Type B pancreatic cell (in vitro differentiated cells): ENCODE measurements around the gene EHBP1L1. TPM values are rescaled to one million over a fixed set of nuclear protein-coding genes. Genes with fewer than 3 reads are reported as not detected.
"Not testable (repeated sequence)": the region's sequence is repeated elsewhere in the genome, so short reads cannot be mapped to it uniquely, and the experiment has no call there.

Experiments
- DNase-seq: peaks from one replicate; pipeline ENCODE4 v3.0.0; 2021; ENCODE audit warnings: mixed read lengths; ENCODE audit not compliant: unreplicated experiment; ENCODE audit errors: extremely low spot score
- H3K27ac Mint-ChIP-seq: 2 replicates; pipeline ENCODE4 v1.8.0; 2021; ENCODE audit warnings: mild to moderate bottlenecking, mixed read lengths
- H3K27me3 Mint-ChIP-seq: 2 replicates; pipeline ENCODE4 v1.8.0; 2021; ENCODE audit warnings: mixed read lengths
- H3K36me3 Mint-ChIP-seq: 2 replicates; pipeline ENCODE4 v1.8.0; 2021; ENCODE audit warnings: mixed read lengths
- H3K4me1 Mint-ChIP-seq: one replicate; pipeline ENCODE4 v1.8.0; 2021; ENCODE audit warnings: mixed read lengths; ENCODE audit not compliant: unreplicated experiment
- H3K4me3 Mint-ChIP-seq: 2 replicates; pipeline ENCODE4 v1.8.0; 2021; ENCODE audit warnings: mild to moderate bottlenecking, mixed read lengths
- H3K9me3 Mint-ChIP-seq: 2 replicates; pipeline ENCODE4 v1.8.0; 2021; ENCODE audit warnings: mixed read lengths
- microRNA-seq: library from miRNA; unstranded; fragments of <30 nt; microRNA quantifications from one replicate; pipeline ENCODE4, GENCODE V29; 2020
- total RNA-seq: library from RNA; stranded (reverse); gene quantifications from 2 replicates; pipeline ENCODE4 v1.2.1, GENCODE V29; 2021; ENCODE audit warnings: low replicate concordance
- TF ChIP-seq, protein P1 (sequence below): fragments of 200-600 bp; sonication (generic); conservative IDR thresholded peaks from 2 replicates; pipeline ENCODE4 v1.5.0; 2021; ENCODE audit warnings: antibody characterized with exemption, mild to moderate bottlenecking

EHBP1L1 gene
- total RNA-seq, 1 donor from 2014 or later, result 14.7 TPM

DNA sequence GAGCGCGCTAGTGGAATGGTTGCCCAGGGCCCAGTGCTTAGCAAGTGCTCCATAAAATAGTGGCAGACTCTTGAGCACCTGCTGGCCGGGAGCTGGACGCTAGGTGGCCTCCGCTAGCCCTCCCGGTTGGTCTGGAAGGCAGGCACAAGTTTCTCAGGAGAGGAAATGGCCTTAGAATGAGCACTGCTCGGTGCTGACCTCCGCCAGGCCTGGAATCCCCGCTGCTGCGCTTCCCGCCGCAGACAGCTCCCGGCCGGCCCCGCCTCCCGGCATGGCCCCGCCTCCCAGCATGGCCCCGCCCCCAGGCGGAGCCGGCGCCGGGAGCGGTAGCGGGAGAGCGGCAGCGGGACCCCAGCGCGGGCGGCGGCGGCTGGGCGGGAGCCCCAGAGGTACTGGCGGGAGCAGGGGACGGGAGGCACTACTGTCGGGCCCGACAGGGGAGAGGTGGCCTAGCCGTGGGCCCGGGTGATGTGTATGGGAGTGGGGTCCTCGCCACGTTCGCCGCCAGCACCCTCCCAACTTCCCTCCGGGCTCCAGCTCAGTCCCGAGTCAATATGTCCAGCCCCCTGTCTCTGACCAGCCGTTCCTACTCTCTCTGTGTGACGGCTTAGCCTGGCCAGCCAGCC, 62.1 kb downstream of the EHBP1L1 start, which contains the start of gene SIPA1:
SIPA1 (plus strand) TSS at position 308 of the 626 bp plus-strand sequence. CDS start 2,821 bp downstream, outside the sequence.
- no peaks in the 10 kb centered on the region for H3K9me3 Mint-ChIP-seq
- peaks cover 3% of the 10 kb centered on the region for H3K27me3 Mint-ChIP-seq
- peak within 1 kb of the TSS; percentile 65 for H3K27ac Mint-ChIP-seq
- H3K4me3 Mint-ChIP-seq, result peak within 1 kb of the TSS; percentile 87
- TF ChIP-seq, protein P1, sequence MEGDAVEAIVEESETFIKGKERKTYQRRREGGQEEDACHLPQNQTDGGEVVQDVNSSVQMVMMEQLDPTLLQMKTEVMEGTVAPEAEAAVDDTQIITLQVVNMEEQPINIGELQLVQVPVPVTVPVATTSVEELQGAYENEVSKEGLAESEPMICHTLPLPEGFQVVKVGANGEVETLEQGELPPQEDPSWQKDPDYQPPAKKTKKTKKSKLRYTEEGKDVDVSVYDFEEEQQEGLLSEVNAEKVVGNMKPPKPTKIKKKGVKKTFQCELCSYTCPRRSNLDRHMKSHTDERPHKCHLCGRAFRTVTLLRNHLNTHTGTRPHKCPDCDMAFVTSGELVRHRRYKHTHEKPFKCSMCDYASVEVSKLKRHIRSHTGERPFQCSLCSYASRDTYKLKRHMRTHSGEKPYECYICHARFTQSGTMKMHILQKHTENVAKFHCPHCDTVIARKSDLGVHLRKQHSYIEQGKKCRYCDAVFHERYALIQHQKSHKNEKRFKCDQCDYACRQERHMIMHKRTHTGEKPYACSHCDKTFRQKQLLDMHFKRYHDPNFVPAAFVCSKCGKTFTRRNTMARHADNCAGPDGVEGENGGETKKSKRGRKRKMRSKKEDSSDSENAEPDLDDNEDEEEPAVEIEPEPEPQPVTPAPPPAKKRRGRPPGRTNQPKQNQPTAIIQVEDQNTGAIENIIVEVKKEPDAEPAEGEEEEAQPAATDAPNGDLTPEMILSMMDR, result peak; percentile 67
- DNase-seq, result peak; percentile 84
- H3K4me1 Mint-ChIP-seq, result peaks cover 4% of the 10 kb centered on the region
- H3K36me3 Mint-ChIP-seq, result no peaks in the 10 kb centered on the region

DNA sequence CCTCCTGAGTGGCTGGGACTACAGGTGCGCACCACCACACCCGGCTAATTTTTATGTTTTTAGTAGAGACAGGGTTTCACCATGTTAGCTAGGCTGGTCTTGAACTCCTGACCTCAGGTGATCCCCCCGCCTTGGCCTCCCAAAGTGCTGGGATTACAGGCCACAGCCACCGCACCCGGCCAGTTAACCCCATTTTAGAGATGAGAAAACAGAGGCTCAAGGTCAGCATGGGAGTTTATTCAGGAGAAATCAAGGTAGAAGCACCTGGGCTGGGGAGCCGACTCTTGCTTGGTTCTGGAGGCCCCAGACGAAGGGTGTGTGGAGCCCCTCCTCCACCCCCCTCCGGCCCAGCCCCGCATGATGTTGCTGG, 63.4 kb downstream of the EHBP1L1 start:
- not testable (repeated sequence) for H3K9me3 Mint-ChIP-seq, DNase-seq, H3K27me3 Mint-ChIP-seq, H3K27ac Mint-ChIP-seq, H3K36me3 Mint-ChIP-seq
- Mint-ChIP-seq H3K4me3 (peak overlapping the region; percentile 87), H3K4me1 (peaks cover 13% of the 10 kb centered on the region)

DNA sequence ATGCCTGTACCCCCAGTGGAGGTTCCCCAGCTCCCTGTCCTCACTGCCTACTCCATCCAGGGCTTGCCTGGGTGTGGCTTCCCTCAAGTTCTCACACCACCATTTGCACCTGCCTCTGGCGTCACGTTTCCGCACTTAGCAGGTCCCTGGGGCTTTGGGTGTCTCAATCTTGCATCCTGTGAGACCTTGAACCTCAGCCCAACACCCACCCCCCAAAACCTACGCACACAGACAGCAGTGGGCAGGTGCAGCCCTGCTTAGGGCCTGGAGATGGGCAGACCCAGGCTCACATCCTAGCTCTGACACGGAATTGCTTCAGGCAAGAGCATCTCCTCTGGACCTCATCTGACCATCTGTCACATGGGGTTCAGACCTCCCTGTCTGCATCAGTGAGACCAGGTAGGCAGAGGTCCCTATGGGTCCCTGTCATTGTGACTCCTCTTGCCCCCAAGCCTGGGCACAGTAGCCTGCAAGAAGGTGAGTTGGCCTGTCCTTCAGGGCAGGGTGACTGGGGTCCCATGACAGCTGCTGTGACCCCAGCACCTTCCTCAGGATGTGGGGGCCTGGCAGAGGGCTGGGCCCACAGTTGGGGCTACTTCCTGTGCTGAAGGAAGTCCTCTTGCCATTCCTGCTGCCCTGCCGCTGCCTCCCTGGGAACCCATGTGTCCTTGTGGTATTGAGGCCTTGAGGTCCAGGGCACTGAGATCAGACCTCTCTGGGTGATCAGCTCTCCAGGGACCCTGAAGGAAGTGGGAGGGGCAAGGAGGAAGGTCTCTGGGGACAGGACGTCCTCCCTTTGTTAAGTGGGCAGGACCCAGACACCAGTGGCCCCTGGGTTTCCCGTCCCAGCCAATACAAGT, 64.0 kb downstream of the EHBP1L1 start:
- no peaks in the 10 kb centered on the region for H3K9me3 Mint-ChIP-seq
- H3K36me3 Mint-ChIP-seq, result no peaks in the 10 kb centered on the region
- H3K4me3 Mint-ChIP-seq, result peak overlapping the region; percentile 22
- no peak overlapping the region for H3K27ac Mint-ChIP-seq
- DNase-seq, result no peak
- peaks cover 3% of the 10 kb centered on the region for H3K27me3 Mint-ChIP-seq
- peaks cover 13% of the 10 kb centered on the region for H3K4me1 Mint-ChIP-seq
- TF ChIP-seq, protein P1, result no peak

DNA sequence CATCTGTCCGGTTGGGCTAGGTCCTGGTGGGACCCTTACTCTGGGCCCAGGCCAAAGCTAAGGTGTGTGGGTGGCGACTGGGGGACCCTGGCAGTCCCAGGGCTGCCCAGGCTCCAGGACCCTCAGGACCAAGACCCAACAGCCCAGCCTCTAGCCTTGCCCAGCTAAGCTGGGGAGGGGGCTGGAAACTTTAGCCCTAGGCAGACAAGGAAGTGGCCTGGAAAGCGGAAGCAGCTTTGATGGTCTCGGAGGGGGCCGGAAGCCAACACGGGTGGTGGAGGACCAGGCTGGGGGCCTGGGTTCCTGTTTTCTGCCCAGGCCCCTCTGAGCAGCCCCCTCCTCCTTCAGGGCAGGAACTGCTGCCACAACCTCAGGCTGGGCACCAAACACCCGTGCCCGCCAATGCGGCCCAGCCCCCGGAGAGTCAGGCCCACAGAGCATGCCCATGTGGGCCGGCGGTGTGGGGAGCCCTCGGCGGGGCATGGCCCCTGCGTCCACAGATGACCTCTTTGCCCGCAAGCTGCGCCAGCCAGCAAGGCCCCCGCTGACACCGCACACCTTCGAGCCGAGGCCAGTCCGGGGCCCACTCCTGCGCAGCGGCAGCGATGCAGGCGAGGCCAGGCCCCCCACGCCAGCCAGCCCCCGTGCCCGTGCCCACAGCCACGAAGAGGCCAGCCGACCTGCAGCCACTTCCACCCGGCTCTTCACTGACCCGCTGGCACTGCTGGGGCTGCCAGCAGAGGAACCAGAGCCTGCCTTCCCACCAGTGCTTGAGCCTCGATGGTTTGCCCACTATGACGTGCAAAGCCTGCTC, 64.8 kb downstream of the EHBP1L1 start:
- H3K4me3 Mint-ChIP-seq, result no peak overlapping the region
- H3K36me3 Mint-ChIP-seq, result no peaks in the 10 kb centered on the region
- H3K4me1 Mint-ChIP-seq, result peaks cover 13% of the 10 kb centered on the region
- H3K27me3 Mint-ChIP-seq, result peaks cover 3% of the 10 kb centered on the region
- TF ChIP-seq, protein P1, result no peak
- DNase-seq, result no peak
- no peak overlapping the region for H3K27ac Mint-ChIP-seq
- H3K9me3 Mint-ChIP-seq, result no peaks in the 10 kb centered on the region

DNA sequence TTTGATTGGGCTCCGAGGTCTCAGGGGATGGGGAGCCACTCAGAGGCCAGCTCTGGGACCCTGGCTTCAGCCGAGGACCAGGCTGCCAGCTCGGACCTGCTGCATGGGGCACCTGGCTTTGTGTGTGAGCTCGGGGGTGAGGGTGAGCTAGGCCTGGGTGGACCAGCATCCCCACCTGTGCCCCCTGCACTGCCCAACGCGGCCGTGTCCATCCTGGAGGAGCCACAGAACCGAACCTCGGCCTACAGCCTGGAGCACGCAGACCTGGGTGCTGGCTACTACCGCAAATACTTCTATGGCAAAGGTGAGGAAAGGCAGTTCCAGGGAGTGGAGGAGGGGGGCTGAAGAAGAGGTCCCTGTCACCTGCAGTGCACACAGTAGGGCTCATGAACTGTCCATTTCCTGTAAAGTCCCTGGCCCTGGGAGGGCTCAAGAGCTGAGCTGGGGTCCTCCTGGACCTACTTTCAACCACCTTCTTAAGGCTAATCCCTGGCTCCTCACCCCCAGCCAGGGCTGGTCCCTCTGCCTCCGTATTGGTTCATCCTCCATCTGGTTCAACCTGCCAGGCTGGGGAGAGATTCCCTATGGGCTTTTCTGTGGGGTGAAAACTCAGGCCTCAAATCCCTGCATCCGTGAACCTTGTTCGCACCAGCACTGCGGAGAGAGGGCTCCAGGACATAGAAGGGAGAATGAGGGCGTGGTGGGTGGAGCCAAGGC, 65.6 kb downstream of the EHBP1L1 start:
- Mint-ChIP-seq H3K36me3 (no peaks in the 10 kb centered on the region), H3K27me3 (peaks cover 3% of the 10 kb centered on the region), H3K4me1 (peaks cover 13% of the 10 kb centered on the region), H3K9me3 (no peaks in the 10 kb centered on the region), H3K4me3 (peak overlapping the region; percentile 57), H3K27ac (no peak overlapping the region)
- DNase-seq, result no peak
- TF ChIP-seq, protein P1, result no peak

Small RNA genes within 50 kb of the gene (microRNA-seq; reads per million reads assigned to microRNA genes)
- gene MIR4690, result not detected

Other genes with a start within 250 kb of the EHBP1L1 start
- gene DPF2, start 242.2 kb upstream of the EHBP1L1 start, total RNA-seq, result 64.7 and 85.5 TPM in 2 replicates
- 1.2 and 1.3 TPM in 2 replicates for gene TIGD3, start 221.3 kb upstream of the EHBP1L1 start, total RNA-seq
- 1.9 and 5.6 TPM in 2 replicates for gene SLC25A45, start 193.4 kb upstream of the EHBP1L1 start, total RNA-seq
- 35.0 and 41.8 TPM in 2 replicates for gene FRMD8, start 189.4 kb upstream of the EHBP1L1 start, total RNA-seq
- gene NEAT1, start 153.3 kb upstream of the EHBP1L1 start, total RNA-seq, result 229 and 395 TPM in 2 replicates
- gene MALAT1, start 77.0 kb upstream of the EHBP1L1 start, total RNA-seq, result 4,133 and 6,276 TPM in 2 replicates
- 79.4 and 80.4 TPM in 2 replicates for gene SCYL1, start 51.0 kb upstream of the EHBP1L1 start, total RNA-seq
- 71.8 and 74.1 TPM in 2 replicates for gene LTBP3, start 17.7 kb upstream of the EHBP1L1 start, total RNA-seq
- 32.2 and 33.9 TPM in 2 replicates for gene ZNRD2, start 5.6 kb upstream of the EHBP1L1 start, total RNA-seq
- gene FAM89B, start 3.5 kb upstream of the EHBP1L1 start, total RNA-seq, result 55.7 and 56.1 TPM in 2 replicates
- gene KCNK7, start 19.7 kb downstream of the EHBP1L1 start, total RNA-seq, result 0.36 and 1.1 TPM in 2 replicates
- 56.7 and 61.9 TPM in 2 replicates for gene MAP3K11, start 38.2 kb downstream of the EHBP1L1 start, total RNA-seq
- 44.9 and 49.2 TPM in 2 replicates for gene PCNX3, start 39.7 kb downstream of the EHBP1L1 start, total RNA-seq
- 26.5 and 26.8 TPM in 2 replicates for gene SIPA1, start 62.0 kb downstream of the EHBP1L1 start, total RNA-seq
- 64.8 and 80.0 TPM in 2 replicates for gene RELA, start 86.9 kb downstream of the EHBP1L1 start, total RNA-seq
- gene KAT5, start 136.2 kb downstream of the EHBP1L1 start, total RNA-seq, result 61.7 and 77.6 TPM in 2 replicates
- 51.7 and 69.4 TPM in 2 replicates for gene RNASEH2C, start 144.7 kb downstream of the EHBP1L1 start, total RNA-seq
- gene AP5B1, start 204.9 kb downstream of the EHBP1L1 start, total RNA-seq, result 16.6 and 38.9 TPM in 2 replicates
- gene OVOL1, start 211.0 kb downstream of the EHBP1L1 start, total RNA-seq, result 7.7 and 39.8 TPM in 2 replicates